PC-3 (cell line): ENCODE measurements around the gene NES.

Source experiments
- CTCF ChIP-seq: fragments of 300-600 bp; sonication (generic); conservative IDR thresholded peaks from 2 replicates; pipeline ENCODE4 v1.5.1; 2017; ENCODE audit warnings: antibody characterized with exemption, low read depth, mild to moderate bottlenecking, low read length
- EZH2 ChIP-seq: fragments of 300-600 bp; sonication (generic); IDR thresholded peaks from one replicate; pipeline ENCODE4 v1.6.1; 2017; ENCODE audit warnings: antibody characterized with exemption, mild to moderate bottlenecking, low read length; ENCODE audit not compliant: unreplicated experiment
- EZH2phosphoT487 ChIP-seq: fragments of 300-600 bp; sonication (generic); IDR thresholded peaks from 2 replicates; pipeline ENCODE4 v1.6.1; 2018; ENCODE audit warnings: mild to moderate bottlenecking, antibody characterized with exemption, low read length, borderline replicate concordance

DNA sequence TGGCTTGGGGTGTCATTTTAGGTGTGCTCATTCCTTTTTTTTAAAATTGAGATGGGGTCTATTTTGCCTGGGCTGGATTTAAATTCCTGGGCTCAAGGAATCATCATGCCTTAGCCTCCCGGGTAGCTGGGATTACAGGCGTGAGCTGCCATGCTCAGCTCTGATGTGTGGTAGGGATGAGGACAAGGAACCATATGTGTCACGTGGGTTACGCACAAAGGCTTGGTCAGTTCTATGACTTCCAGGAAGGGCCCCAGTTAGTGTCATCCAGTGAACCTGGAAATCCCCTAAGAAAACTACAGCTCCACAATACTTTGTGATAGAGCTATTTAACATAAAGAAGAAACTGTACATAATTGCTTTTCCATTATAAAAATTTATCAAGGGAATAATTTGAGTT lies 44.3 kb upstream of the NES start:
- TF ChIP-seq CTCF (no peak), EZH2phosphoT487 (no peak), EZH2 (no peak)
